ENCODE data around the gene OXSR1. TPM values are rescaled to one million over a fixed set of nuclear protein-coding genes. Genes with fewer than 3 reads are reported as not detected.
"Not testable (repeated sequence)": the region's sequence is repeated elsewhere in the genome, so short reads cannot be mapped to it uniquely, and the experiment has no call there.

OXSR1 gene
- total RNA-seq, 2 experiments from 2014 or later, result 61.2 to 63.6 TPM

DNA sequence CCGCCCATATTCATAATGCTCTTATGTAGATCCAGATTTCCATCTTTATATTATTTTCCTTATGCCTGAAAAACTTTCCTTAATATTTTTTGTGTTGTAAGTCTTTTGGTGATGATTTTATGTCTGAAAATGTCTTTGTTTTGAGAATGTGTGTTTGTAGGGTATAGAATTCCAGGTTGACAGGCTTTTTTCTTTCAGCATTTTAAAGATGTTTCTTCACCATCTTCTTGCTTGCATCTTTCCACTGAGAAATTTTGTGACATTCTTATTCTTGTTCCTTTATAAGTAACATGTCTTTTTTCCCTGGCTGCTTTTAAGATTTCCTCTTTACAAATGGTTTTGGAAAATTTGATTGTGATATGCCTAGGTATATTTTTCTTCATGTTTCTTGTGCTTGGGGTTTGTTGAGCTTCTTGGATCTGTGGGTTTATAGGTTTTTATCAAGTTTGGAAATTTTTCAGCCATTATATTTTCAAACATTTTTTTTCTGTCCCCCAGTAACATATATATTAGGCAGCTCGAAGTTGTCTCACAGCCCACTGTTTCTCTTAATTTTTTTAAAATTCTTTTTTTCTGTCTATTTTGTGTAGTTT lies 73.2 kb downstream of the OXSR1 start:
- ChIA-PET CTCF (no interaction called here), POLR2A (no interaction called here)

- CTCF ChIA-PET, result interaction anchor here (1.4 kb wide), 1 partner anchor 104 kb away, joined by 3 read pairs; the partner anchor contains the start of gene XYLB
- POLR2A ChIA-PET, result not testable (repeated sequence)
Observed at GRCh38 chr3:38242812-38243211, 77.5 kb downstream of the OXSR1 start.

GRCh38 chr3:38245930-38246329 lies 80.6 kb downstream of the OXSR1 start:
- POLR2A ChIA-PET, result no interaction called here
- CTCF ChIA-PET, result no interaction called here

DNA sequence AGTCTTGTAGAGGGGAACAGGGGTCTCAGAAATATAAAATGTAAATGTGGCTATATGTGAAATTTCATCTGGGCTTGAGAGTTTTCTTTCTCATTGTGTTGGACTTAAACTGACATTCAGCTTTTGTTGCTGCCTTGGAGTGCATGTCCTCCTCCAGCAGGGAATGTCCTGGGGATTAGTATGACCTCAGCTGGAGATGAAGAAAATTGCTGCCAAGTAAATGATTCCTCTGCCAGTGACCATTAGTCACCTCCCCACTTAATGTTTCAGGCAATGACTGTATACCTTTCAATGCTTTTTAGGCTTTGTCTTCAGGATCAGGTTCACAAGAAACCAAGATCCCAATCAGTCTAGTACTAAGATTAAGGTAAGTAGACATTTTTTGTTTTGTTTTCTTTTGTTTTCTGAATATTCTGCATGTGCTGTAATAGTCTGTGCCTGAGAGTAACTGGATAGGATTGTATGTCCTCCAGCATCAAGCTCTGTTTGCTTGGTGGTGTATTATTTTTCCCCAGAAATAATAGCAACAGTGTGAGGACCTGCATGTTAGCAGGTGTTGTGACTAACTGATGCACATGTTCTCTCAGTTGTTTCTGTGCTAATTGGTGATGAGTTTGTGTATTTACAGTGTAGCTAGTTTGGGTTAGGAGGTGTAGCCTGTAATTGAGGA lies 82.2 kb downstream of the OXSR1 start:
- POLR2A ChIA-PET, result no interaction called here
- CTCF ChIA-PET, result no interaction called here

- POLR2A ChIA-PET, result no interaction called here
- CTCF ChIA-PET, result no interaction called here
Observed at GRCh38 chr3:38250198-38250597, 84.9 kb downstream of the OXSR1 start.

GRCh38 chr3:38251197-38251596 lies 85.9 kb downstream of the OXSR1 start:
- POLR2A ChIA-PET, result no interaction called here

GRCh38 chr3:38253704-38254103 lies 88.4 kb downstream of the OXSR1 start:
- ChIA-PET CTCF (no interaction called here), POLR2A (no interaction called here)

More at GRCh38 chr3:38251197-38251596, 85.9 kb downstream of the OXSR1 start:
- CTCF ChIA-PET, result no interaction called here

GRCh38 chr3:38254872-38255271 lies 89.5 kb downstream of the OXSR1 start:
- CTCF ChIA-PET, result no interaction called here
- POLR2A ChIA-PET, result interaction anchor here (0.6 kb wide), 1 partner anchor 118 kb away, joined by 3 read pairs; the partner anchor contains the start of gene ACAA1

DNA sequence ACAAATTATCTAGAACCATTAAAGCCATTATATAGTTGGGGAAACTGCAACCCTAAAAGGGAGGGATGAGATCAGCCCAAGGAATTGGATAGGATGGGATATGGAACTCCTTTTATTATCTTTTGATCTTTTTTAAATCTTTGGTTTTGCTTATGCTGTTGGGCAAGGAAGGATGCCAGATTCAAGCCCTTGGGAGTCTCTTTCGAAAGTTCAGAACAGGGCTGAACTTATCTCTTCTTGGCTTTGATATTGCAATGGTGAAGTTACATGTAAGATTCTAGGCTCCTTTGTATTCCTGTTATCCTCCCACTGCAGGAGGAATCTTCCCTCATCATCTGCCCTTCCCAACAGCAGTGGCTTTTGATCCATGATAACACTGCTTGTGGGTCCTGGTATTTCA lies 90.3 kb downstream of the OXSR1 start:
- ChIA-PET CTCF (no interaction called here), POLR2A (interaction anchor here (0.6 to 1.2 kb wide), 2 partner anchors 90 to 119 kb away, joined by 3 to 4 read pairs; partner anchors contain the start of genes ACAA1 and OXSR1)

GRCh38 chr3:38257583-38257982 lies 92.2 kb downstream of the OXSR1 start:
- CTCF ChIA-PET, result interaction anchor here (0.7 kb wide), 1 partner anchor 39 kb away, joined by 3 read pairs; no protein-coding TSS in a partner anchor
- POLR2A ChIA-PET, result no interaction called here

- CTCF ChIA-PET, result no interaction called here
- POLR2A ChIA-PET, result no interaction called here
Observed at GRCh38 chr3:38260474-38260873, 95.1 kb downstream of the OXSR1 start.

GRCh38 chr3:38264353-38264771 lies 99.0 kb downstream of the OXSR1 start:
- CTCF ChIA-PET, result no interaction called here
- POLR2A ChIA-PET, result interaction anchor here (0.5 kb wide), 1 partner anchor 24 kb away, joined by 6 read pairs; no protein-coding TSS in a partner anchor

DNA sequence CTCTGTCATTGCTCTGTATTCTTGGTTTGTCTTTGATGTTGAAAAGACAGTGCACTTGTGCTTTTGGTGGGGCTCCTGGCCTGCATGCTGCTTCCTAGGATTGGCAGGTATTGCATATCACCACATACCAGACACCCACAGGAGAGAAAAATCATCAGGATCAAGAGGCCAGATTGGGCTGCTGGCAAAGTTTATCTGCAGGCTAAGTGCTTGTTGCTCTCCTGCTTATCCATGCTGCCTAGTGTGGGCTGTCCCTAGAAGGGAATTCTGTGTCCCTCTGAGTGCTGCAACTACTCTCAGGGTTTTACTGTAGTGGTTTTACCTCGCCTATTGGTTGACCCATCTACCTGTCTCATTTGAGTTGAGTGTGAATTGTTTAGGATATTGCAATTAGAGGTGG lies 99.4 kb downstream of the OXSR1 start:
- ChIA-PET POLR2A (interaction anchor here (0.5 kb wide), 1 partner anchor 24 kb away, joined by 6 read pairs; no protein-coding TSS in a partner anchor), CTCF (no interaction called here)

- ChIA-PET CTCF (no interaction called here), POLR2A (no interaction called here)
Observed at GRCh38 chr3:38265604-38266307, 100.4 kb downstream of the OXSR1 start, which contains the start of gene SLC22A13. TSS of gene SLC22A13 (plus strand) at chr3:38265812. CDS start at chr3:38265861, 49 bp downstream.

DNA sequence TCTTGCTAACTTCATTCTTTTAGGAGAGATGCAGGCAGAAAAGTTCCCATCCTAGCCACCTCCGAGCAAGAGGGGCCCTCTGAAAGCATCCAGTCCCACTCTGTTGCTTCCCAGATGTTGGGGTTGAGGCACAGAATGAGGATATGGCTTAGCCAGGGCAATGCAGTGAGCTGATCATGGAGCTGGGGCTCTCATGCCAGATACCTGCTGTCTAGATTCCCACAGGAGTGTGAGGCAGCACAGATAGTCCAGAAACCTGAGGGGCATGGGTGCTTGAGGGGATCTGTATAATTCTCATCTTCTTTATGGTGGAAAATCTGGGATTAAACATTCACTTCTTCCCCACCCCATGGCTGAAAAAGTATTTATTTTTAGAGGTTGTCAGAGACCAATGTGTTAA lies 101.5 kb downstream of the OXSR1 start:
- ChIA-PET POLR2A (no interaction called here), CTCF (no interaction called here)

DNA sequence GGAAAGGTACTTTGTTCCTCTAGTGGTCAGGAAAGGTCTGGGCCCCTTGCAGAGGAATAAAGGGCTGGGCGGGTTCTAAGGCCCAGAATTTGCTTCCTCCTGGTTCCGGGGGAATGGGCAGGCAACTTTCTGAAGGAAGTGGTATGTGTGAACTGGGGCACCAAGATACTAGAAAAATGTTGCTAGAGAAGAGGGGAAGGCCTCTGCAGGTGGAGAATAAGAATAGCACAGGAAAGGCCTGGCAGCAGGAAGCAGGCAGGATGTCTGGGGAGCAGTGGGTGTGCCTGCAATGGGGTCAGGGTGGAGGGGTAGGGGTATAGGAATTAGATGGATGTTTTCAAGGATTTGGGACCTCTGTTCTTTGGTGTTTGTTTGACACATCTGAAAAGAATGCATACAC lies 102.3 kb downstream of the OXSR1 start:
- ChIA-PET CTCF (interaction anchor here (0.6 kb wide), 1 partner anchor 146 kb away, joined by 3 read pairs; no protein-coding TSS in a partner anchor), POLR2A (no interaction called here)

GRCh38 chr3:38268087-38268486 lies 102.8 kb downstream of the OXSR1 start:
- ChIA-PET CTCF (no interaction called here), POLR2A (no interaction called here)

- ChIA-PET POLR2A (no interaction called here), CTCF (no interaction called here)
Observed at GRCh38 chr3:38268522-38268921, 103.2 kb downstream of the OXSR1 start.

GRCh38 chr3:38270606-38271005 lies 105.3 kb downstream of the OXSR1 start:
- CTCF ChIA-PET, result no interaction called here
- POLR2A ChIA-PET, result no interaction called here

GRCh38 chr3:38271553-38271952 lies 106.2 kb downstream of the OXSR1 start:
- ChIA-PET POLR2A (no interaction called here), CTCF (no interaction called here)

All from activated CD8-positive, alpha-beta memory T cell treated with anti-CD3 and anti-CD28 coated beads for 36 hours (primary cell).